PFSK-1 (cell line): ENCODE data around the gene PTPRH.

ENCODE experiments used
- FOXP2 ChIP-seq: optimal IDR thresholded peaks from 2 replicates; pipeline ENCODE3; 2011; ENCODE audit warnings: borderline replicate concordance, control low read depth, inconsistent platforms; ENCODE audit not compliant: insufficient read depth; ENCODE audit errors: extremely low read length, extremely low read depth
- POLR2AphosphoS5 ChIP-seq: IDR thresholded peaks from 2 replicates; pipeline ENCODE4 v1.6.1; 2012; ENCODE audit warnings: low read depth, mild to moderate bottlenecking, control low read depth, low read length, moderate library complexity
- SIN3A ChIP-seq: IDR thresholded peaks from 2 replicates; pipeline ENCODE4 v1.6.1; 2012; ENCODE audit warnings: mild to moderate bottlenecking, low read length, moderate library complexity, borderline replicate concordance; ENCODE audit not compliant: insufficient read depth
- TAF1 ChIP-seq: IDR thresholded peaks from 2 replicates; pipeline ENCODE4 v1.6.1; 2012; ENCODE audit warnings: low read length, control low read depth, borderline replicate concordance; ENCODE audit not compliant: insufficient read depth
- TF ChIP-seq, protein P1 (sequence below), 2 experiments: IDR thresholded peaks; 2 replicates each; pipeline versions ENCODE4 v1.6.1 to v1.8.0; 2011 to 2012; ENCODE audit warnings: low read depth in 2 of 2, low read length in 2 of 2, control low read depth in 1 of 2, inconsistent platforms in 1 of 2, mild to moderate bottlenecking in 1 of 2, moderate library complexity in 1 of 2; ENCODE audit not compliant: insufficient read depth in 1 of 2

DNA sequence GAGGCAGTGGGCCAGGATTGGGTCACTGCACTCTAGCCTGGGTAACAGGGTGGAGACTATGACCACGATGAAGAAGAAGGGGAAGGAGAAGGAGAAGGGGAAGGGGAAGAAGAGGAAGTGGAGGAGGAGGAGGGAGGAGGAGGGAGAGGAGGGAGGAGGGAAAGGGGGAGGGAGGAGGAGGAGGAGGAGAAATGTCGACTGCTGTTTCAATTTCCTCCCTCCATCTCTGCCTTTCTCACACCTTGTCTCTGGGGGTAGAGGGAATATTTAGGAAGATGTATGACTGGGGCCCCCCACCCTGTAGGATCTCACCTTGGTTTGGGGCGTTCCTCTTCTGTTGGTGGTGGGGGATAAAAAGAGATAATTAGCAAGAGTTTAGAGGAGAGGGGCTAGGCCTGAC is 64.1 kb downstream of the PTPRH start:
- no peak for TF ChIP-seq SIN3A
- TF ChIP-seq POLR2AphosphoS5 = no peak
- no peak for TF ChIP-seq TAF1
- TF ChIP-seq, protein P1, sequence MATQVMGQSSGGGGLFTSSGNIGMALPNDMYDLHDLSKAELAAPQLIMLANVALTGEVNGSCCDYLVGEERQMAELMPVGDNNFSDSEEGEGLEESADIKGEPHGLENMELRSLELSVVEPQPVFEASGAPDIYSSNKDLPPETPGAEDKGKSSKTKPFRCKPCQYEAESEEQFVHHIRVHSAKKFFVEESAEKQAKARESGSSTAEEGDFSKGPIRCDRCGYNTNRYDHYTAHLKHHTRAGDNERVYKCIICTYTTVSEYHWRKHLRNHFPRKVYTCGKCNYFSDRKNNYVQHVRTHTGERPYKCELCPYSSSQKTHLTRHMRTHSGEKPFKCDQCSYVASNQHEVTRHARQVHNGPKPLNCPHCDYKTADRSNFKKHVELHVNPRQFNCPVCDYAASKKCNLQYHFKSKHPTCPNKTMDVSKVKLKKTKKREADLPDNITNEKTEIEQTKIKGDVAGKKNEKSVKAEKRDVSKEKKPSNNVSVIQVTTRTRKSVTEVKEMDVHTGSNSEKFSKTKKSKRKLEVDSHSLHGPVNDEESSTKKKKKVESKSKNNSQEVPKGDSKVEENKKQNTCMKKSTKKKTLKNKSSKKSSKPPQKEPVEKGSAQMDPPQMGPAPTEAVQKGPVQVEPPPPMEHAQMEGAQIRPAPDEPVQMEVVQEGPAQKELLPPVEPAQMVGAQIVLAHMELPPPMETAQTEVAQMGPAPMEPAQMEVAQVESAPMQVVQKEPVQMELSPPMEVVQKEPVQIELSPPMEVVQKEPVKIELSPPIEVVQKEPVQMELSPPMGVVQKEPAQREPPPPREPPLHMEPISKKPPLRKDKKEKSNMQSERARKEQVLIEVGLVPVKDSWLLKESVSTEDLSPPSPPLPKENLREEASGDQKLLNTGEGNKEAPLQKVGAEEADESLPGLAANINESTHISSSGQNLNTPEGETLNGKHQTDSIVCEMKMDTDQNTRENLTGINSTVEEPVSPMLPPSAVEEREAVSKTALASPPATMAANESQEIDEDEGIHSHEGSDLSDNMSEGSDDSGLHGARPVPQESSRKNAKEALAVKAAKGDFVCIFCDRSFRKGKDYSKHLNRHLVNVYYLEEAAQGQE (IDR thresholded peaks at IDR 0.05; ENCODE audit: insufficient read depth in 1 of 2, low read depth in 2 of 2, low read length in 2 of 2) = no peak
- TF ChIP-seq FOXP2 = no peak
